EH (cell line): ENCODE data around the gene RNF6.

ENCODE experiments used
- DNase-seq: peaks from one replicate; pipeline ENCODE4 v3.0.0-alpha.2; 2015; ENCODE audit warnings: low read depth

RNF6 gene

DNA sequence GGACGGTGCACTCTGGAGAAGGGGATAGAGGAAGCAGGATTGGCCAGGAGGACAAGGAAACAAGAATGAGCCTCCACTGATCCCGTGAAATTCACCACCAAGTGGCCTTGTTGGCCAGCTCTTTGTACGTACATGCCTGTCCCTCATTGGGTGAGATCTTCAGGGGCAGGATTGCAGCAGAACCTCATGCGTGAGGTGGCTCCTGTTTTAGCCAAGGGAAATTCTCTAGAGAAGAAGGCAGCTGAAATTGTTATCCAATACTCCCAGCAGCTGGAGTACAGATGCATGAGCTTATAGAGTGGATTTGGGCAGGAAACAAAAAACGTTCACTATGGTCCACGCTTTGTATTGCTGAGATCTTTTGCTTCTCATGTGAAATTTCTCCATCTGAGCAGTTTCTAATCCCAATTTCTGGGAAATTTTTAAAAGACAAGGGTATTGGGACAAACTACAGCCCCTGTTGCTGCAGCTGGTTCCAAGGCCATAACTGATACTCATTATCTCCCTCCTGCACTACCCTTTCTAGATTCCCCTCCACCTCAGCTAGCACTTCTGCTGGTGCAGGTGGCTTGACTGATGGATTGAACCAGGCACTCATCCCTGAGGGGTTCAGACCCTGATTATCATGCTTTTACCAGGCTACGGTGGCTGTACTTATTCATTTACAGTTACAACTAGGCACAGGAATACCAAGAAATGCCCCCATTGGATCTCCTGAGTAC, 3.9 kb upstream of the RNF6 start:
- no peak for DNase-seq

DNA sequence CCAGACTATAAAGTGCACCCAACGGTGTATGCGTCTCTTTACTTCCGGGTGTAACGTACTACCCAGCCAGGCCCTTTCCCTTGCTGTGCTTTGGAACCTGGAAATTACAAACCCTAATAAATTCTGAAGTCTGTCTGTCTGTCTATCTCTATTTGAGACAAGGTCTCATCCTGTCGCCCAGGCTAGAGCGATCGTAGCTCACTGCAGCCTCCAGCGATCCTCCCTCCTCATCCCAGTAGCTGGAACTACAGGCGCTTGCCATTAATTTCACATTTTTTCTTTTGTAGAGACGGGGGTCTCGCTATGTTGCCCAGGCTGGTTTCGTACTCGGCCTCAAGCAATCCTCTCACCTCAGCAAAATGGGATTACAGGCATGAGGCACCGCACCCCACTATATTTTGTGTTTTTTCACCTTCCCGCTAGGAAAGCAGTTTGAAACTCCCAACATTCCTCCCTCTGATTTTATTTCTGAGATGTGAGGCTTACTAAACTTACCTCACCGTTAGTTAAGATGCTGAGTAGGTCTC, 469 bp upstream of the RNF6 start:
- no peak for DNase-seq

DNA sequence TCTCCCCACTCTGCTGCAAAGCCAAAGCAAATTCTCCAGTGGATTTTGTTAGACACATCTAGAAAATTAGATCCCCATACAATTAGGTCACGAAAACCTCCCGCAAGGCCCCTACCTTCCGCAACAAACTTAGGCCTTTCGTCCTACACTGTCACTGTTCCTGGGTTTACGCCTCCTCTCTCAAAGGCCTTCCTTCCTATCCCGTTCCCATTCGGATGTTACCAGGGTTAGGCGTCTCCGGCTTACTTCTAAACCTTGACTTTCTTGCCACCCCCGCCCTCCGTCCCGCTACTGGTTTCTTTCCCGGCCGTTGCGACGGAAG, 754 bp downstream of the RNF6 start:
- no peak for DNase-seq

DNA sequence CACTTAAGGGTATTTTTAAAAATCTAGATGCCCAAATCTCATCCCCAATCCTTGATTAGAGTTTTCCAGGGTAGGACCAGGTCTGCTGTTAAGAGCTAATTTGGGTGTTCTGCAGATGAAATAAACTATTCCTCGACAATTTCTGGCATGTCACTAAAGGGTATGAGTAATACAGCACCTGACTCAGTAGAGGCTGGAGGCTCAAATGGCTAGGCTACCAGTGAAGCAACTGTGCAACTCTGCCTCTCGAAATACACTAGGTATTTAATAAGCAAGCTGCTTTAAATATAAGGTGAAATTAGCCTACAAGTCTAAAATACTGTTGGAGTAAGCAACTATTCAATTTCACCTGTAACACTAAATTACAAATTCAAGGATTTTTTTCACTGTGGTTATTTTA, 1.5 kb downstream of the RNF6 start:
- peak; percentile 53 for DNase-seq

DNA sequence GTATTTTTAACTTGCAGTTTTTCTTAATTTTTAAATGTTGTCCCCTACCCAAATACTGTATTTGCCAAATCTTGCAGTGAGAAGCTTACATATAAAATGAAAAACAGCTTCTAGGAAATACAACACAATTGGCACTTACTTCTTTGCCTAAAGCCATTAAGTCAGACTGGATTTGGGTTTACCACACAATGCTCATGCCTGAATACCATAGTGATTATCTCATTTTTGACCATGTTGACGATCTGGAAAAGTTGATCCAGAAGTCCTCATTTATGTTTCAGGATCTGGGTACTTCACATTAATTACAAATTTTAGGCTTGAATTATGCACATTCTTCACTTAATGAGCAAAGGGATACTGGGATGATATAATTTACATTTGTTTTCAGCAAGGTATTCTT, 2.4 kb downstream of the RNF6 start:
- DNase-seq = peak; percentile 62

DNA sequence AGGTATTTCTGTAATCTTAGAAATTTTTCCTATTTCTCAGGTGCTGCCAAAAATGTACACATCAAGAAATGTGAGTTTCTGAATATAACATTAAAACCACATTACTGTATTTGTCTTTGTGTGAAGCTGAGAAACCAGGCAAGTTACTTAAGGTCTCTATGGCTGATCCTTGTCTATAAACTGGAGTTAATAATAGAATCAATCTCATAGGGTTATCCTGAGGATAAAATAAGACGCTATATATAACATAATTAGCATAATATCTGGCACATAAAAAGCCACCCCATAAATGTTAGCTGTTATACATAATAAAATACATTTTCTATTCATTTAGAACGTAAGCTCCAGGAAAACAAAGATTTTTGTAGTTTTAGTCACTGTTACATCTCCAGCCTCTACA, 6.1 kb downstream of the RNF6 start:
- DNase-seq = no peak

DNA sequence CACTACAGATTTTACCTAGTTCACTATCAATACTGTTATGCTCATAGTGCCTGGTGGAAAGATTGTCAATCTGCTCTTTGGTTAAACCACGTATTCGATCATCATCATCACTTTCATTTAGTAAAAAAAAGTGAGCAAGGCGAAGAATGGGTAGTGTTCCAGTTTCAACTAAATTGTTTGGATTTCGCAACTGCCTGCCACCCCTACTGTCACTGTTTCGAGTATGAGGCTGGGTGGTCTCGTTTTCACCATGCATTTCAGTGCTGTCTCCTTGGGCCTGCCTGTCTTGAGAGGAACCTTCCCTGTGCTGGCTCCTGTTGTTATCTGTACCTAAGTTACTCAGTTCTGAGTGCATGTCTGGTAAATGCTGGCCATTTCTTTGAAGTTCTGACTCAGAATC, 8.1 kb downstream of the RNF6 start:
- no peak for DNase-seq

DNA sequence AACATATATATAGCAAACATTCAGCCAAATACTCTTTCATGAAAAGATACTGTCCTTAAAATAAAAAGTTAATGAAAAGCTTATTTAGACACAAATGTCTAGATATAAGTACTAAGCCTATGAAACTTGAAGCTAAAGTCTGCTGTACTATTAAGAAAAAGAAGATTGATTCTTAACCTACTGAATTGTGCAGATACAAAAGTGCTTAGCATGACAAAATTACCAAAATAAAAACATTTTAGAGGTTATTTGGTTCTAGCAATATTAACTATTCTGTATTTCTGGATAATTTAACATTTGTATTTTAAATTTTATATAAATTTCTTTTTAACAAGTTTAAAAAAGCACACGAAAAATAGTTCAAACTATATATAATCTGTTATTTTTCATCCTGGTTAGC, 8.8 kb downstream of the RNF6 start:
- no peak for DNase-seq

DNA sequence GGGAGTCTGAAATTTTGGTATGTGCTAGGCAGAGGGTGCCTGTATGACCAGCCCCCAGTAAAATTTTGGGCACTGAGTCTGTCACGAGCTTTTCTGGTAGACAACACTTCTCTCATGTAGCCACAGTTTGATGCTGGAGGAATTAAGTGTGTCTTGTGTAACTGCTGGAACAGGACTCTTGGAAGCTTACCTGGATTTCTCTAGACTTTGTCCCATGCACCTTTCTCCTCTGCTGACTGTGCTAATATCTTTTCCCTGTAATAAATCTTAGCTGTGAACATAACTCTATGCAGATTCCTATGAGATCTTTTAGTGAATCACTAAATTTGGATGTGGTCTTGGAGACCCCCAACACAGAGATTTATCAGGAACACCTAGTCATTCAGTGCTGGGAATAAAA, 13.8 kb downstream of the RNF6 start:
- no peak for DNase-seq

DNA sequence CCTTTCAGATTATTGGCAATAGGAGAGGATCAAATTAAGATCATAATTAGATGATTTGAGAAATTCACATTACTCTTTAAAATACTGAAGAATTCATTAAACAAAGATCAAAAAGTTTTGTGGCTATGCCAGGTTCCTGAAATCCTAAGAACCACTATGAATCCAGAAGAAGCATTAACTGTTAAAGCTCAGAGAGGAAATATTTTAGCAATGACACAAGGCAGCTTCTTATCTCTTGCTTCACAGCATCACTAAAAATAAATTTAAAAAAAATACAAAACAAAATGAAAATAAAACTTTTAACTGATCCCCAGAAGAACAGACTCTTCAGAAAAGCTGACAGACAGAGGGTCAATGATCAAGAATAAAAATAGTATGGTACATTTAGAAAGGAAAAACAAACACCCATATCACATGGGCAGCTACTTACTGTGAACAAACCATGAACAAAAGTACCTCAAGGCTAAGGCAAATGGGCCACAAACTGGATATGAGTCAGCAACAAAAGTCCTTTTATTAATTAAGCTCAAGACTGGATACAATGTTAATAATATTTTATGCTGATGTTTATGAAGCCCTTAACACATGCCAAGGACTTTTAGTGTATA, 19.6 kb downstream of the RNF6 start:
- peak; percentile 63 for DNase-seq

DNA sequence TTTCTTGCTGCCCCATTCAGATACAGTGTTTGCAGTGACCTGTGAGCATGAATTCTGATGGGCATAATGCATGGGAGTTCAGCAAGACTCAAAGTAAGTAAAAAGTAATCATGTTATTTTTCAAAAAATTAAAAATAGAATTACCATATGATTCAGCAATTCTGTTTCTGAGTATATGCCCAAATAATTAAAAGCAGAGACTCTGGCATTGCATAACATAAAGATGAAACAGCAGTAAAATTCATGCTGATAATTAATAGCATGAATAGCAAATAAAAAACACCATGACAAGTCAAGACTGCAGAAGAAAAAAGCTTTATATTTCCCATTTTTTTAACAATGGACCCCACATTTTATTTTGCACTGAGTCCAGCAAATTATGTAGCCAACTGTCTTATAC, 21.3 kb downstream of the RNF6 start:
- no peak for DNase-seq

DNA sequence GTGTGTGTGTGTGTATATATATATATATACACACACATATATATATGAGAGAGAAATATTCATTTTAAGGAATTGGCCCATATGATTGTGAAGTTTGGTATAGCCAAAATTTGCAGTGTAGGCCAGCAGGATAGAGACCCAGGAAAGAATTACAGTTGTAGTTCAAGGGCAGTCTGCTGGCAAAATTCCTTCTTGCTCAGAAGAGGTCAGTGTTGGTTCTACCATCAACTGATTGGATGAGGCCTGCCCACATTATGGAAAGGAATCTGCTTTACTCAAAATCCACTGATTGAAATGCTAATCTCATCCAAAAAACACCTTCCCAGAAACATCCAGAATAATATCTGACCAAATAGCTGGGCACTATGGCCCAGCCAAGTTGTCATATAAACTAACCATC, 24.0 kb downstream of the RNF6 start:
- DNase-seq = no peak

DNA sequence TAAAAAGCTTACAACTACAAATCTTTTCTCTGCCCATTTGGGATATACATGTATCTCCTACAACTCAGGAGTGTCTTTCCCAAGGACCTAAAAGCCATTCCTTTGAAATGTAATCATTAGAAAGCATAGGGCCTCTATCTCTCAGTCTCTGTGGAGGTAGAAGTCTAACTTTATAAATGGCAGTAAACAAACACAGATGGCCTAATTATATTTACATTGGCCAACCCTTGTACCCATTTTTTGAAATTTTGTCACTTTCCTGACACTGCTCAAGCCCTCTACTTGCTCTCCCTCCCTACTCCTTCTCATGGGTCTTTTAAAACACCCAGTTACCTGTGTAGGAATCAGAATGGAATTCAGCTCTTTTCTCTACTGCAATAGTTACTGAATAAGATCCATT, 24.8 kb downstream of the RNF6 start:
- no peak for DNase-seq

DNA sequence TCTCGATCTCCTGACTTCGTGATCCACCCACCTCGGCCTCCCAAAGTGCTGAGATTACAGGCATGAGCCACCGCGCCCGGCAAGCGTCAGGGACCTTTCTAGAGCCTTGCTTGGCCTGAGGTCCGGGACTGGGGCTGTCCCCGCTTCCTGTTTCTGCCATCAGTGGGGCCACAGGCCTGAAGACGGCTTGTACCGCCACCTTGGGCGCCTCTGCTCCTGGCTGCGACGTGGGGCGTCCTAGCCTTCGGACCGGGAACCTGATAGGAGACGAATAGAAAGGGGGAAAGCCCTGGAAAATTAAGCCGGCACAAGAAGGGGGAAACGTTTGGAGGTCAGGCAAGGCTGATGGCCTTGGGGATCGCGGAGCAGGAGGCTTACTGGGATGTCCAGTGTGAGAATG, 35.1 kb downstream of the RNF6 start:
- DNase-seq = peak; percentile 9

DNA sequence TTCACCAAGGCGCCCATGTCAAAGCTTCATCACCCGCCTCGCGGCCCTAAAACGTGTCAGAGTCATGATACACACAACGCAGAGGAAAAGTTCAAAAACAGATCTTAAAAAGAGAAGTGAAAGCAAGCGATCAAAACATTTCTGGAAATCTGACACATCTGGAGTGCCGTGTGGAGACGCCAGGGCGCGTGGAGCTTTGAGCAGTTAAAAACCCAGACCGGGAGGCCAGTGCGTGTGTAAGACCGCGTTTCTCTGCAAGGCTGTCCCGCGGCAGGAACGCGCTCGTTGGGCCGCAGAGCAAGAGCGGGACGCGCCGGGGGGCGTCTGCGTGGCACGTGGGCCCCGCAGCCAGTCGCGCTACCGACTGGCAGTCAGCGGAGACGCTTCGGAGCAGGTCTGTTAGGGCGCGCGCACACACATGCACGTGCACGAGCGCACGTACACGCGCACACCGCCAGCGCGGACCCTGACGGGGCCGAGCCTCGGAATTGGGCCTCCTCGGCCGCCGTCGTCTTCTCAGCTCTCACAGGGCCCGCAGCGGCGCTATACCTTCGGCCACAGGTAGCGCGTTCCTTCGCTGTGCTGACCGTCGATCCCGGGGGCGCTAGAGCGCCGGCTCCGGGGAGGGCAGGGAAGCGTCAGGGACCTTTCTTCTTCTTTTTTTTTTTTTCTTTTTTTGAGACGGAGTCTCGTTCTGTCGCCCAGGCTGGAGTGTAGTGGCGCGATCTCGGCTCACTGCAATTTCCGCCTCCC, 35.8 kb downstream of the RNF6 start:
- peak; percentile 86 for DNase-seq

DNA sequence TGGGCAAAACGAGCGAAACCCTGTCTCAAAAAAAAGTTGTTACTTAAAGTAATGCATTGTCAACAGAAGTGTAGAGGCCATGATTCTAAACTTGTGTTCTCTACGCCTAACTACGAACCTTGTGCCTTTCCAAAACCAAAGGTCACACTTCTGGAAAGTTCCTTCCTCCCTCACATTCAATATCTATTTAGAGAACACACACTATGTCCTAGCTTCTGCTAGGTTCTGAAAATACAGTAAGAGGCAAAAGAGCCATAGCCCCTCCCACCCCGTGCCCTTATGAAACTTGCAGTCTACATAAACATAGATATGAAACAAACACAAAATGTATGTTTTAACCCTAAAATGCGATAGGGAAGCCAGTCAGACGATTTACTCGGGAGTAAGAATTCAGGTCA, 36.4 kb downstream of the RNF6 start:
- no peak for DNase-seq

DNA sequence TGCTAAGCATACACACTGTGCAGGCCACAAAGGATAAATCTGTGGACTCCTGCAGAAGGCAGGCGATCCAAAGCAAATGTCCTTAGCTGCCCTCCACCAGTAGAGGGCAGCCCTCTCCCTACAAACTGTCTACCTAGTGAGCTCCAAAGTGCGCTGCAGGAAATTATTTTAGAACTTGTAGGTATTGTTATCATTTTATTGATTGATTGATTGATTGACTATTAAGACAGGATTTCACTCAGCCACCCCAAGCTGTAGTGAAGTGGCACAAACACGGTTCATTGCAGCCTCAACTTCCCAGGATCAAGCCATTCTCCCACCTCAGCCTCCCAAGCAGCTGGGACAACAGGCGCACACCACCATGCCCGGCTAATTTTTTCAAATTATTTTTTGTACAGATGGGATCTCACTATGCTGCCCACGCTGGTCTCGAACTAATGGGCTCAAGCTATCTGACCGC, 37.3 kb downstream of the RNF6 start:
- DNase-seq = peak; percentile 73

DNA sequence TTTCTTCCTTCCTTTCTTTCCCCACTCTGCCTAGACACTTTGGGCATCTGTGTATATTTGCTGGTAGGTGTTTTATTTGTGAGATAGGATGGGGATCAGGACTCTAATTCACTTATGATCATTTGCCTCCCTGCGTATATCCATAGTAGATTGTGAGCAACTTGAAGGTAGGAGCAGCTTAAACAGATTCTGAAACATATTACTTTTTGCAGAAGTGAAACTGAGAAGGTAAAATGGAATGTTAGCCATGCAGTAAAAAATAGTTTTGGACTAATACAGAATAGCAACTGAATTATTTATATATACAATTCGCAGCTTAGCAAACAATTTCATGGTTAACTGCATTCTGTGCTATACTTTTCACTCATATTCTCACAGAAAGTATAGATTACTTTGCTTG, 38.7 kb downstream of the RNF6 start:
- no peak for DNase-seq

DNA sequence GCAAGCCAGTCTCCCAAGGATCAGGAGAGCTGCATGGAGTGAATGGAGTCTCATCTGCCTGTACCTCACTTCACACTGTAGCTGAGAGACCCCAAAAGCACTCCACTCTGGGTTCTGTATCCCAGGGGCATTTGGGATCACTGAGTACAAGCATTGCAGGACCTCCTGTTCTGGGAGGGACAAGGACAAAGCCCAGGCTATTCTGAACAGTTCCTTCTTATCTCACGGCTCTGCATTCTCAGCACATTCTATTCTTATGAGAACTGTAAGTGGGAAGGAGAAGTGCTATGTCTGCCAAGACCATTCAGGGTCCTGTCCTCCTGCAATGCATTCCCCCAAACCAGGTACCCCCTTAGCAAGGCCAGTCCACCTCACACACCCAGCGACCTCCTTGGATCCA, 42.8 kb downstream of the RNF6 start:
- no peak for DNase-seq

DNA sequence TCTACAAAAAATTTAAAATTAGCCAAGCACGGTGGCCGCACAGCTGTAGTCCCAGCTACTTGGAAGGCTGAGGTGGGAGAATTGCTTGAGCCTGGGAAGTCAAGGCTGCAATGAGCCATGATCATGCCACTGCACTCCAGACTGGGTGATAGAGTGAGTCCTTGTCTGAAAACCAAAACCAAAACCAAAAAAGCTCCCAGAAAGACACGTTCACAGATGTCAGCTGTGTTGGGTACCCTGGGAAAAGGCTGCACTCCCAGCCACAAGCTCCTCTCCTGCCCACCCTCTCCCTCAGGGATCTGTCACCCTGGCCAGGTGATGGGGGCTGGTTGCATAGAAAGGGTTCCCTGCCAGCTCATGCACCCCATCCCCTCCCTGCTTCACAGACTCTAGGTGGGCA, 53.3 kb downstream of the RNF6 start:
- no peak for DNase-seq

DNA sequence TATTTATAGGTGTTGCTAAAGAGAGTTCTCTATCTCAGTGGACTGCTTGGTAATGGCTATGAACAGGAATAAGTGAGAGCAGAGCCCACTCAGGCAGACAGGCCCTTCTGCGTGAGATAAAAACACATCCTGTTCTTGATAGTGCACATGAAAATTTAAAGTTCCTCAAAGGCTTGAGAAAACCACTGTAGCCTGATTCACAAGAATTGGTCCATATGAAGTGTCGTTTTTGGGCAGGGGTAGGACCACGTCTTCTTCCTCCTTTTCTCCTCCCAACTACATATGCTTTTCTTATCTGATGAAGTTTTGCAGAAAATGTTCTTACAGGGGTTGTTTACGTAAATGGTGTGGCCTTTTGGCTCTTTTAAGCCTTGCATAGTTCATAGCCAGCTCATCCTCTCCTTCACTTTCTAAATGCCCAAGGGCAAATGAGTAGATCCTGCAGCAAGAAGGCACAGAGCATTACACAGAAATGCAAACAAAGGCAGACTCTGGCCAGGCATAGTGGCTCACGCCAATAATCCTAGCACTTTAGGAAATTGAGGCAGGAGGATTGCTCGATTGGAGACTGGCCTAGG, 53.8 kb downstream of the RNF6 start:
- peak; percentile 55 for DNase-seq

DNA sequence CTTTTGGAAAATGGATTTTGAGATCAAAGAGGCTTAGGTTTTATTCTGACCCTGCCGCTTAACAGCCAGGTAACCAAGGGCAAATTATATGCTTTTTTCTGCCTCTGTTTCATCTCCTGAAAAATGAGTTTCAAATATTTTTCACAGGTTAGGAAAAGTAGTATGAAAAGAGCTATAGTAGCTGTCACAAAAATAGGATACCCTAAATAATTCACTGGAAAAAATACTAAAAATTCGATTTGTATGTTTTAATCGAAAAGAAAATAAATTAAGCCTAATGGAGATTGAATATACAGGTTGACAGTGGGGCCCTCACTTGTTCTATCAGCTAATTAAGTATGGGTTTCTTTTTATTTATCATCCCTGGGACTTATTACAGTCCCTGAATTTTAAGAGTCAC, 58.3 kb downstream of the RNF6 start:
- no peak for DNase-seq
